Measurements from ENCODE around the gene SLC7A14. TPM values are rescaled to one million over a fixed set of nuclear protein-coding genes. Genes with fewer than 3 reads are reported as not detected.

The SLC7A14 gene
- total RNA-seq, result not detected in 2 replicates

- Mint-ChIP-seq H3K4me3 (no peak within 1 kb of the TSS), H3K9me3 (no peaks in the 10 kb centered on the region), H3K36me3 (ENCODE audit: low read depth) (no peaks in the 10 kb centered on the region), H3K27ac (no peak within 1 kb of the TSS), H3K4me1 (no peaks in the 10 kb centered on the region), H3K27me3 (peaks cover 44% of the 10 kb centered on the region)
- ChIA-PET CTCF (no interaction called here), POLR2A (no interaction called here)
- DNase-seq (no peak), ATAC-seq (ENCODE audit: low read depth) (no peak)
- intact Hi-C loops (cut with micrococcal nuclease), result no loop called here
- TF ChIP-seq, protein P1, sequence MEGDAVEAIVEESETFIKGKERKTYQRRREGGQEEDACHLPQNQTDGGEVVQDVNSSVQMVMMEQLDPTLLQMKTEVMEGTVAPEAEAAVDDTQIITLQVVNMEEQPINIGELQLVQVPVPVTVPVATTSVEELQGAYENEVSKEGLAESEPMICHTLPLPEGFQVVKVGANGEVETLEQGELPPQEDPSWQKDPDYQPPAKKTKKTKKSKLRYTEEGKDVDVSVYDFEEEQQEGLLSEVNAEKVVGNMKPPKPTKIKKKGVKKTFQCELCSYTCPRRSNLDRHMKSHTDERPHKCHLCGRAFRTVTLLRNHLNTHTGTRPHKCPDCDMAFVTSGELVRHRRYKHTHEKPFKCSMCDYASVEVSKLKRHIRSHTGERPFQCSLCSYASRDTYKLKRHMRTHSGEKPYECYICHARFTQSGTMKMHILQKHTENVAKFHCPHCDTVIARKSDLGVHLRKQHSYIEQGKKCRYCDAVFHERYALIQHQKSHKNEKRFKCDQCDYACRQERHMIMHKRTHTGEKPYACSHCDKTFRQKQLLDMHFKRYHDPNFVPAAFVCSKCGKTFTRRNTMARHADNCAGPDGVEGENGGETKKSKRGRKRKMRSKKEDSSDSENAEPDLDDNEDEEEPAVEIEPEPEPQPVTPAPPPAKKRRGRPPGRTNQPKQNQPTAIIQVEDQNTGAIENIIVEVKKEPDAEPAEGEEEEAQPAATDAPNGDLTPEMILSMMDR (IDR thresholded peaks at IDR 0.05), result no peak
These were observed at the start of gene SLC7A14 for GRCh38 chr3:170585937-170586310. TSS of gene SLC7A14 (minus strand) at chr3:170586075. CDS start at chr3:170526936, 59,139 bp downstream.

- intact Hi-C loops (cut with micrococcal nuclease), result no loop called here
- DNase-seq, result no peak
- peaks cover 8% of the 10 kb centered on the region for H3K4me1 Mint-ChIP-seq
- no peaks in the 10 kb centered on the region for H3K9me3 Mint-ChIP-seq
- no peak overlapping the region for H3K27ac Mint-ChIP-seq
- peaks cover 43% of the 10 kb centered on the region for H3K27me3 Mint-ChIP-seq
- no peak overlapping the region for H3K4me3 Mint-ChIP-seq
- H3K36me3 Mint-ChIP-seq (ENCODE audit: low read depth), result no peaks in the 10 kb centered on the region
- no peak for ATAC-seq (ENCODE audit: low read depth)
- ChIA-PET CTCF (no interaction called here), POLR2A (no interaction called here)
- TF ChIP-seq, protein P1 (IDR thresholded peaks at IDR 0.05), result no peak
These were observed 49.5 kb upstream of the SLC7A14 start for GRCh38 chr3:170635385-170635735.

GRCh38 chr3:170634663-170635384 is 48.9 kb upstream of the SLC7A14 start:
- DNase-seq (no peak), ATAC-seq (ENCODE audit: low read depth) (peak; percentile 35)
- Mint-ChIP-seq H3K36me3 (ENCODE audit: low read depth) (no peaks in the 10 kb centered on the region), H3K27me3 (peaks cover 44% of the 10 kb centered on the region), H3K9me3 (no peaks in the 10 kb centered on the region), H3K27ac (no peak overlapping the region), H3K4me1 (peaks cover 8% of the 10 kb centered on the region), H3K4me3 (no peak overlapping the region)
- TF ChIP-seq, protein P1 (IDR thresholded peaks at IDR 0.05), result no peak
- ChIA-PET POLR2A (no interaction called here), CTCF (no interaction called here)
- intact Hi-C loops (cut with micrococcal nuclease), result no loop called here

- no peaks in the 10 kb centered on the region for H3K36me3 Mint-ChIP-seq (ENCODE audit: low read depth)
- H3K27ac Mint-ChIP-seq, result no peak overlapping the region
- CTCF ChIA-PET, result no interaction called here
- H3K4me1 Mint-ChIP-seq, result peaks cover 8% of the 10 kb centered on the region
- peaks cover 48% of the 10 kb centered on the region for H3K27me3 Mint-ChIP-seq
- TF ChIP-seq, protein P1 (IDR thresholded peaks at IDR 0.05), result no peak
- H3K9me3 Mint-ChIP-seq, result no peaks in the 10 kb centered on the region
- DNase-seq (no peak), ATAC-seq (ENCODE audit: low read depth) (no peak)
- POLR2A ChIA-PET, result no interaction called here
- H3K4me3 Mint-ChIP-seq, result no peak overlapping the region
- intact Hi-C loops (cut with micrococcal nuclease), result no loop called here
These were observed 47.7 kb upstream of the SLC7A14 start for GRCh38 chr3:170633573-170633972.

DNA sequence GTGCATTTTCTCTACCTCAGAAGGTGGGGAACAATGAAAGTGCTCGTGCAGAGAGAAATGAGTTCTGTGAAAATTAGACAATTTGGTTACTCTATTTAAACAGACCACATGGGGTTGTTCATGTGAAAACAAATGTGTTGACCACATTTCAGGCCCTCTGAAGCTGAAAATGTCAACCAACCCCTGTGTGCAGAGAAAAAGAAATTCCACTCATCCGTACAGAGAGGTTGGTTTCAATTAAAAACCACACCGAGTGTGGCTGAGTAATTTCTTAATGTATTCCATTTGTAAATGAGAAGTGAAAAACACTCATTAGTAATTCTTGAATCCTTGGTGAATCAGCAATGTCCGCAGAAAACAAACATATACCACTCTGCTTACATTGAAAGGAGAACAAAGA is 46.9 kb upstream of the SLC7A14 start:
- no peaks in the 10 kb centered on the region for H3K36me3 Mint-ChIP-seq (ENCODE audit: low read depth)
- intact Hi-C loops (cut with micrococcal nuclease), result no loop called here
- peaks cover 8% of the 10 kb centered on the region for H3K4me1 Mint-ChIP-seq
- ATAC-seq (ENCODE audit: low read depth) (peak; percentile 81), DNase-seq (no peak)
- H3K9me3 Mint-ChIP-seq, result no peaks in the 10 kb centered on the region
- TF ChIP-seq, protein P1 (IDR thresholded peaks at IDR 0.05), result no peak
- ChIA-PET CTCF (no interaction called here), POLR2A (interaction anchor here (0.6 kb wide), 1 partner anchor 55 kb away, joined by 3 read pairs; no protein-coding TSS in a partner anchor)
- no peak overlapping the region for H3K27ac Mint-ChIP-seq
- peaks cover 44% of the 10 kb centered on the region for H3K27me3 Mint-ChIP-seq
- no peak overlapping the region for H3K4me3 Mint-ChIP-seq

Data from activated B cell treated with CpG ODN at 0.5 μM for 24 hours (primary cell).